WTC11 (cell line): ENCODE measurements around the gene EFCAB5. TPM values are rescaled to one million over a fixed set of nuclear protein-coding genes. Genes with fewer than 3 reads are reported as not detected.

Experiments used
- ATAC-seq: fragments of 200-7000 bp; cut with Tn5 transposase; 2 replicates; pipeline ENCODE4 v1.10.0; 2021; ENCODE audit warnings: mild to moderate bottlenecking, moderate library complexity
- CTCF ChIA-PET: fragments of 300-600 bp; sonication (Branson Sonifier 250); formaldehyde crosslinking; loops from one replicate; lab custom pipeline; 2021; ENCODE audit warnings: antibody characterized with exemption; lab: Charles Lee
- POLR2A ChIA-PET: fragments of 350-600 bp; sonication (Branson Sonifier 250); formaldehyde crosslinking; loops from one replicate; lab custom pipeline; 2021; ENCODE audit warnings: antibody characterized with exemption; lab: Charles Lee
- DNase-seq: peaks from one replicate; pipeline ENCODE4 v3.0.0; 2021; ENCODE audit warnings: low spot score
- H3K27ac Mint-ChIP-seq: 2 replicates; pipeline ENCODE4 v1.8.0; 2021; ENCODE audit warnings: mixed read lengths
- H3K27me3 Mint-ChIP-seq: 2 replicates; pipeline ENCODE4 v1.8.0; 2021; ENCODE audit warnings: low read depth, mild to moderate bottlenecking, moderate library complexity, mixed read lengths
- H3K36me3 Mint-ChIP-seq: 2 replicates; pipeline ENCODE4 v1.8.0; 2021; ENCODE audit warnings: mixed read lengths
- H3K4me1 Mint-ChIP-seq: 2 replicates; pipeline ENCODE4 v1.8.0; 2022; ENCODE audit warnings: mixed read lengths
- H3K4me3 Mint-ChIP-seq: 2 replicates; pipeline ENCODE4 v1.8.0; 2021; ENCODE audit warnings: mild to moderate bottlenecking, moderate library complexity, mixed read lengths
- H3K9me3 Mint-ChIP-seq: 2 replicates; pipeline ENCODE4 v1.8.0; 2021; ENCODE audit warnings: mixed read lengths
- AFF4 ChIP-seq: sonication (generic); formaldehyde crosslinking; IDR thresholded peaks from 2 replicates; pipeline ENCODE4 v1.8.1; 2023; ENCODE audit warnings: mild to moderate bottlenecking, missing genetic modification reagents, borderline replicate concordance
- ATF6 ChIP-seq: sonication (generic); formaldehyde crosslinking; IDR thresholded peaks from 2 replicates; pipeline ENCODE4 v1.8.1; 2023; ENCODE audit warnings: mild to moderate bottlenecking, missing genetic modification reagents
- CBFB ChIP-seq: sonication (generic); formaldehyde crosslinking; IDR thresholded peaks from 2 replicates; pipeline ENCODE4 v1.8.1; 2022; ENCODE audit warnings: mild to moderate bottlenecking, low read depth, missing genetic modification reagents
- E2F1 ChIP-seq: sonication (generic); formaldehyde crosslinking; IDR thresholded peaks from 2 replicates; pipeline ENCODE4 v1.8.0; 2022; ENCODE audit warnings: mild to moderate bottlenecking, missing genetic modification reagents
- E2F4 ChIP-seq: sonication (generic); formaldehyde crosslinking; IDR thresholded peaks from 2 replicates; pipeline ENCODE4 v1.8.1; 2022; ENCODE audit warnings: low read depth, mild to moderate bottlenecking, moderate library complexity, missing genetic modification reagents, borderline replicate concordance
- ELF4 ChIP-seq: sonication (generic); formaldehyde crosslinking; IDR thresholded peaks from 2 replicates; pipeline ENCODE4 v1.8.1; 2022; ENCODE audit warnings: low read depth, mild to moderate bottlenecking, moderate library complexity, missing genetic modification reagents
- ESRRA ChIP-seq: sonication (generic); formaldehyde crosslinking; IDR thresholded peaks from 2 replicates; pipeline ENCODE4 v1.8.1; 2022; ENCODE audit warnings: mild to moderate bottlenecking, missing genetic modification reagents, borderline replicate concordance
- ETV6 ChIP-seq: sonication (generic); formaldehyde crosslinking; IDR thresholded peaks from 2 replicates; pipeline ENCODE4 v1.8.1; 2022; ENCODE audit warnings: mild to moderate bottlenecking, missing genetic modification reagents
- FOXJ3 ChIP-seq: sonication (generic); formaldehyde crosslinking; IDR thresholded peaks from 2 replicates; pipeline ENCODE4 v1.9.0; 2021; ENCODE audit warnings: missing genetic modification reagents, mild to moderate bottlenecking, borderline replicate concordance
- GRHL2 ChIP-seq: fragments of 250-450 bp; sonication (Bioruptor Pico); IDR thresholded peaks from 2 replicates; pipeline ENCODE4 v1.8.0; 2022; ENCODE audit warnings: mild to moderate bottlenecking, moderate library complexity; ENCODE audit not compliant: insufficient replicate concordance, severe bottlenecking
- HMGA2 ChIP-seq: fragments of 250-450 bp; sonication (Bioruptor Pico); IDR thresholded peaks from 2 replicates; pipeline ENCODE4 v1.4.0; 2021; ENCODE audit warnings: mild to moderate bottlenecking, moderate library complexity
- IRF1 ChIP-seq: sonication (generic); formaldehyde crosslinking; IDR thresholded peaks from 2 replicates; pipeline ENCODE4 v1.8.0; 2023; ENCODE audit warnings: missing genetic modification reagents
- MYBL2 ChIP-seq: sonication (generic); formaldehyde crosslinking; IDR thresholded peaks from 2 replicates; pipeline ENCODE4 v1.8.1; 2023; ENCODE audit warnings: mild to moderate bottlenecking, moderate library complexity, missing genetic modification reagents
- NFYB ChIP-seq: sonication (generic); formaldehyde crosslinking; conservative IDR thresholded peaks from 2 replicates; pipeline ENCODE4 v1.8.0; 2022; ENCODE audit warnings: low read depth, missing genetic modification reagents
- SMAD3 ChIP-seq: sonication (generic); formaldehyde crosslinking; IDR thresholded peaks from 2 replicates; pipeline ENCODE4 v1.8.0; 2022; ENCODE audit warnings: missing genetic modification reagents, mild to moderate bottlenecking, borderline replicate concordance
- SP1 ChIP-seq: sonication (generic); formaldehyde crosslinking; conservative IDR thresholded peaks from 2 replicates; pipeline ENCODE4 v1.8.1; 2022; ENCODE audit warnings: missing genetic modification reagents
- TP53 ChIP-seq: sonication (generic); formaldehyde crosslinking; IDR thresholded peaks from 2 replicates; pipeline ENCODE4 v1.8.1; 2023; ENCODE audit warnings: mild to moderate bottlenecking, missing genetic modification reagents
- ZNF121 ChIP-seq: sonication (generic); formaldehyde crosslinking; IDR thresholded peaks from 2 replicates; pipeline ENCODE4 v1.8.0; 2023; ENCODE audit warnings: missing genetic modification reagents
- ZNF219 ChIP-seq: sonication (generic); formaldehyde crosslinking; IDR thresholded peaks from 2 replicates; pipeline ENCODE4 v1.8.0; 2023; ENCODE audit warnings: missing genetic modification reagents, mild to moderate bottlenecking, borderline replicate concordance
- ZNF532 ChIP-seq: fragments of 250-450 bp; sonication (Bioruptor Pico); IDR thresholded peaks from 2 replicates; pipeline ENCODE4 v1.9.0; 2021; ENCODE audit warnings: mild to moderate bottlenecking, borderline replicate concordance
- total RNA-seq: library from RNA; stranded (reverse); gene quantifications from 3 replicates; pipeline ENCODE4 v1.2.3, GENCODE V29; 2021

EFCAB5 gene
- total RNA-seq, 1 experiment from 2014 or later = 0.59 TPM

GRCh38 chr17:30133197-30133596 is 191.8 kb downstream of the EFCAB5 start:
- Mint-ChIP-seq H3K27ac (no peak overlapping the region; the same call in 1 of the 2 replicates), H3K27me3 (no peaks in the 10 kb centered on the region), H3K4me1 (peaks cover 23% of the 10 kb centered on the region), H3K36me3 (peaks cover 19% of the 10 kb centered on the region), H3K9me3 (no peaks in the 10 kb centered on the region), H3K4me3 (no peak overlapping the region)
- TF ChIP-seq HMGA2 (CRISPR knock-in tag) (no peak), IRF1 (CRISPR knock-in tag) (no peak), ZNF219 (CRISPR knock-in tag) (no peak), FOXJ3 (CRISPR knock-in tag) (no peak), CBFB (no peak), SMAD3 (CRISPR knock-in tag) (no peak), TP53 (CRISPR knock-in tag) (no peak), SP1 (CRISPR knock-in tag) (no peak)
- ChIA-PET CTCF (interaction anchor here (0.6 to 1.5 kb wide), 3 partner anchors 8 to 1105 kb away, joined by 4 to 5 read pairs (median 5); no protein-coding TSS in a partner anchor), POLR2A (interaction anchor here (0.6 kb wide), 2 partner anchors 171 to 245 kb away, joined by 3 to 5 read pairs; no protein-coding TSS in a partner anchor)
- ATAC-seq (no peak), DNase-seq (no peak)

- Mint-ChIP-seq H3K9me3 (peaks cover 5% of the 10 kb centered on the region), H3K27ac (peak overlapping the region; percentile 13; the same call in 1 of the 2 replicates), H3K36me3 (peaks cover 25% of the 10 kb centered on the region), H3K4me3 (no peak overlapping the region), H3K27me3 (no peaks in the 10 kb centered on the region), H3K4me1 (peaks cover 23% of the 10 kb centered on the region)
- no peak for ATAC-seq
- no peak for DNase-seq
- CTCF ChIA-PET = interaction anchor here (2.3 kb wide), 1 partner anchor 9 kb away, joined by 6 read pairs; no protein-coding TSS in a partner anchor
- POLR2A ChIA-PET = no interaction called here
- TF ChIP-seq ZNF532 (CRISPR knock-in tag) = no peak
- no peak for TF ChIP-seq SP1 (CRISPR knock-in tag)
- TF ChIP-seq ATF6 (CRISPR knock-in tag) = no peak
- TF ChIP-seq ZNF121 (CRISPR knock-in tag) = no peak
- no peak for TF ChIP-seq E2F1
- no peak for TF ChIP-seq GRHL2 (CRISPR knock-in tag)
- TF ChIP-seq E2F4 (CRISPR knock-in tag) = no peak
- TF ChIP-seq ESRRA (CRISPR knock-in tag) = no peak
- TF ChIP-seq TP53 (CRISPR knock-in tag) = no peak
- TF ChIP-seq ELF4 (CRISPR knock-in tag) = no peak
- TF ChIP-seq AFF4 = no peak
- TF ChIP-seq MYBL2 (CRISPR knock-in tag) = no peak
- no peak for TF ChIP-seq ETV6
- no peak for TF ChIP-seq NFYB (CRISPR knock-in tag)
Observed at GRCh38 chr17:30134551-30134950, 193.1 kb downstream of the EFCAB5 start.
